HUES64 (cell line): ENCODE measurements around the gene FBLN2.
A peak's percentile ranks its signal among the peaks of the same experiment; 100 is the strongest.

Experiments used
- H3K27ac ChIP-seq: 2 replicates; pipeline ENCODE4 v1.7.0; 2013; ENCODE audit warnings: low read depth, low read length, inconsistent platforms
- H3K27me3 ChIP-seq: 2 replicates; pipeline ENCODE4 v1.6.1; 2013; ENCODE audit warnings: mild to moderate bottlenecking, low read length; ENCODE audit not compliant: insufficient read depth
- H3K36me3 ChIP-seq: 2 replicates; pipeline ENCODE4 v1.6.1; 2013; ENCODE audit warnings: mild to moderate bottlenecking, low read length; ENCODE audit not compliant: insufficient read depth
- H3K4me1 ChIP-seq: 2 replicates; pipeline ENCODE4 v1.6.1; 2013; ENCODE audit warnings: mild to moderate bottlenecking, low read length, moderate library complexity; ENCODE audit not compliant: insufficient read depth
- H3K4me3 ChIP-seq: 2 replicates; pipeline ENCODE4 v1.5.1; 2013; ENCODE audit warnings: mild to moderate bottlenecking, low read length, moderate library complexity
- H3K9ac ChIP-seq: 2 replicates; pipeline ENCODE4 v1.6.1; 2013; ENCODE audit warnings: mild to moderate bottlenecking, low read depth, low read length
- H3K9me3 ChIP-seq: 2 replicates; pipeline ENCODE4 v1.6.1; 2013; ENCODE audit warnings: low read depth, low read length; ENCODE audit not compliant: insufficient read depth
- WGBS: fragments of 150-250, 120-280 bp; methylation state at CpG from one replicate; pipeline ENCODE4 v1.1.7; 2013; ENCODE audit warnings: missing lambda C conversion rate; 5-methylcytosine and 5-hydroxymethylcytosine counted together

Gene FBLN2

GRCh38 chr3:13656584-13657301, 107.8 kb downstream of the FBLN2 start:
- Histone ChIP-seq H3K36me3 (no peaks in the 10 kb centered on the region), H3K4me3 (no peak overlapping the region), H3K27me3 (peaks cover 37% of the 10 kb centered on the region), H3K27ac (no peak overlapping the region), H3K9ac (no peak overlapping the region), H3K9me3 (no peaks in the 10 kb centered on the region), H3K4me1 (no peaks in the 10 kb centered on the region)
- 89% methylated on average over 8 of the region's 8 CpGs for WGBS

GRCh38 chr3:13657660-13658435, 108.9 kb downstream of the FBLN2 start:
- 26% methylated on average over 25 of the region's 25 CpGs for WGBS
- Histone ChIP-seq H3K9ac (no peak overlapping the region), H3K9me3 (no peaks in the 10 kb centered on the region), H3K36me3 (no peaks in the 10 kb centered on the region), H3K4me3 (peak overlapping the region; percentile 25; the same call in 1 of the 2 replicates), H3K4me1 (no peaks in the 10 kb centered on the region), H3K27ac (no peak overlapping the region), H3K27me3 (peaks cover 37% of the 10 kb centered on the region)

GRCh38 chr3:13658681-13659080, 109.8 kb downstream of the FBLN2 start:
- Histone ChIP-seq H3K27me3 (peaks cover 37% of the 10 kb centered on the region), H3K4me3 (no peak overlapping the region), H3K27ac (no peak overlapping the region), H3K9ac (no peak overlapping the region), H3K9me3 (no peaks in the 10 kb centered on the region), H3K4me1 (no peaks in the 10 kb centered on the region), H3K36me3 (no peaks in the 10 kb centered on the region)
- WGBS, result 87% methylated on average over 8 of the region's 8 CpGs

- H3K9ac ChIP-seq, result no peak overlapping the region
- no peaks in the 10 kb centered on the region for H3K36me3 ChIP-seq
- H3K4me1 ChIP-seq, result no peaks in the 10 kb centered on the region
- H3K27me3 ChIP-seq, result peaks cover 32% of the 10 kb centered on the region
- H3K27ac ChIP-seq, result no peak overlapping the region
- WGBS, result 94% methylated on average over 12 of the region's 12 CpGs
- no peak overlapping the region for H3K4me3 ChIP-seq
- no peaks in the 10 kb centered on the region for H3K9me3 ChIP-seq
Observed at GRCh38 chr3:13659221-13659969, 110.5 kb downstream of the FBLN2 start.

GRCh38 chr3:13660042-13660874, 111.3 kb downstream of the FBLN2 start:
- WGBS, result 92% methylated on average over 3 of the region's 3 CpGs
- no peak overlapping the region for H3K27ac ChIP-seq
- H3K36me3 ChIP-seq, result no peaks in the 10 kb centered on the region
- peaks cover 24% of the 10 kb centered on the region for H3K27me3 ChIP-seq
- H3K9ac ChIP-seq, result no peak overlapping the region
- no peaks in the 10 kb centered on the region for H3K4me1 ChIP-seq
- H3K4me3 ChIP-seq, result no peak overlapping the region
- H3K9me3 ChIP-seq, result no peaks in the 10 kb centered on the region

GRCh38 chr3:13661121-13661520, 112.2 kb downstream of the FBLN2 start:
- Histone ChIP-seq H3K4me3 (no peak overlapping the region), H3K36me3 (no peaks in the 10 kb centered on the region), H3K9ac (no peak overlapping the region), H3K9me3 (no peaks in the 10 kb centered on the region), H3K27me3 (peaks cover 16% of the 10 kb centered on the region), H3K27ac (no peak overlapping the region), H3K4me1 (no peaks in the 10 kb centered on the region)
- 91% methylated on average over 16 of the region's 16 CpGs for WGBS

- H3K27me3 ChIP-seq, result peaks cover 4% of the 10 kb centered on the region
- peaks cover 6% of the 10 kb centered on the region; the same call in 1 of the 2 replicates for H3K4me1 ChIP-seq
- H3K36me3 ChIP-seq, result no peaks in the 10 kb centered on the region
- H3K9ac ChIP-seq, result no peak overlapping the region
- 93% methylated on average over 22 of the region's 22 CpGs for whole genome bisulfite sequencing
- no peak overlapping the region for H3K4me3 ChIP-seq
- H3K9me3 ChIP-seq, result no peaks in the 10 kb centered on the region
- no peak overlapping the region for H3K27ac ChIP-seq
Observed at GRCh38 chr3:13662238-13662847, 113.4 kb downstream of the FBLN2 start.

GRCh38 chr3:13663781-13664535, 115.0 kb downstream of the FBLN2 start:
- Histone ChIP-seq H3K36me3 (no peaks in the 10 kb centered on the region), H3K9ac (no peak overlapping the region), H3K27ac (no peak overlapping the region), H3K27me3 (no peaks in the 10 kb centered on the region), H3K4me1 (peaks cover 6% of the 10 kb centered on the region; the same call in 1 of the 2 replicates), H3K9me3 (no peaks in the 10 kb centered on the region), H3K4me3 (no peak overlapping the region)
- 93% methylated on average over 16 of the region's 16 CpGs for WGBS

GRCh38 chr3:13665582-13666226, 116.8 kb downstream of the FBLN2 start:
- H3K4me1 ChIP-seq, result peaks cover 6% of the 10 kb centered on the region; the same call in 1 of the 2 replicates
- H3K27me3 ChIP-seq, result no peaks in the 10 kb centered on the region
- no peaks in the 10 kb centered on the region for H3K9me3 ChIP-seq
- H3K27ac ChIP-seq, result no peak overlapping the region
- WGBS, result 95% methylated on average over 14 of the region's 16 CpGs
- no peak overlapping the region for H3K4me3 ChIP-seq
- no peak overlapping the region for H3K9ac ChIP-seq
- H3K36me3 ChIP-seq, result no peaks in the 10 kb centered on the region
